Measurements from ENCODE around the gene TAF1. TPM values are rescaled to one million over a fixed set of nuclear protein-coding genes. Genes with fewer than 3 reads are reported as not detected.

The TAF1 gene
- total RNA-seq, 1 experiment from 2014 or later, result 38.3 TPM

GRCh38 chrX:71466979-71467523, 100.9 kb downstream of the TAF1 start:
- TF ChIP-seq CTCF (IDR thresholded peaks at IDR 0.05) (no peak), SIN3A (IDR thresholded peaks at IDR 0.05; ENCODE audit: borderline replicate concordance, insufficient read depth, low read depth, low read length) (no peak), REST (IDR thresholded peaks at IDR 0.05; ENCODE audit: insufficient read depth in 1 of 2, low read depth in 2 of 2, low read length in 1 of 2) (no peak), TCF7L2 (IDR thresholded peaks at IDR 0.05; ENCODE audit: low read depth, low read length) (no peak), POLR2AphosphoS5 (IDR thresholded peaks at IDR 0.05; ENCODE audit: low read depth, low read length) (no peak)
- Histone ChIP-seq H3K36me3 (ENCODE audit: control insufficient read depth, insufficient read depth, low read length) (peaks cover 18% of the 10 kb centered on the region), H3K9me3 (ENCODE audit: control insufficient read depth, insufficient read depth, low read depth, low read length) (no peaks in the 10 kb centered on the region), H3K4me1 (ENCODE audit: control insufficient read depth, insufficient read depth, low read length) (no peaks in the 10 kb centered on the region), H3K27ac (ENCODE audit: low read length) (no peak overlapping the region), H3K27me3 (ENCODE audit: control insufficient read depth, insufficient read depth, low read length) (no peaks in the 10 kb centered on the region), H3K4me3 (ENCODE audit: low read depth in 2 of 2, low read length in 2 of 2) (no peak overlapping the region)
- ChIA-PET CTCF (no interaction called here), POLR2A (no interaction called here)
- ATAC-seq (no peak), DNase-seq (ENCODE audit: low read depth, low spot score) (no peak)
- in situ Hi-C loops (cut with HindIII; ENCODE audit: low pct_unique_long_range_greater_than_20kb, low sequenced_read_pairs), result no loop called here
- intact Hi-C loops (cut with micrococcal nuclease; ENCODE audit: unreplicated experiment), result no loop called here
- BruUV-seq (replicated peaks), result no TSS peak

GRCh38 chrX:71475785-71476540, 109.8 kb downstream of the TAF1 start:
- ATAC-seq, result no peak
- no peaks in the 10 kb centered on the region for H3K9me3 ChIP-seq (ENCODE audit: control insufficient read depth, insufficient read depth, low read depth, low read length)
- no peaks in the 10 kb centered on the region for H3K27me3 ChIP-seq (ENCODE audit: control insufficient read depth, insufficient read depth, low read length)
- ChIA-PET POLR2A (no interaction called here), CTCF (no interaction called here)
- in situ Hi-C loops (cut with HindIII; ENCODE audit: low pct_unique_long_range_greater_than_20kb, low sequenced_read_pairs) (no loop called here), intact Hi-C loops (cut with micrococcal nuclease; ENCODE audit: unreplicated experiment) (no loop called here)
- DNase-seq (ENCODE audit: low read depth, low spot score), result no peak
- BruUV-seq (replicated peaks), result no TSS peak
- H3K36me3 ChIP-seq (ENCODE audit: control insufficient read depth, insufficient read depth, low read length), result no peaks in the 10 kb centered on the region
- H3K27ac ChIP-seq (ENCODE audit: low read length), result no peak overlapping the region
- H3K4me1 ChIP-seq (ENCODE audit: control insufficient read depth, insufficient read depth, low read length), result no peaks in the 10 kb centered on the region
- no peak for TF ChIP-seq TCF7L2 (IDR thresholded peaks at IDR 0.05; ENCODE audit: low read depth, low read length)
- no peak for TF ChIP-seq POLR2AphosphoS5 (IDR thresholded peaks at IDR 0.05; ENCODE audit: low read depth, low read length)
- TF ChIP-seq REST (IDR thresholded peaks at IDR 0.05; ENCODE audit: insufficient read depth in 1 of 2, low read depth in 2 of 2, low read length in 1 of 2), result no peak
- TF ChIP-seq SIN3A (IDR thresholded peaks at IDR 0.05; ENCODE audit: borderline replicate concordance, insufficient read depth, low read depth, low read length), result no peak
- TF ChIP-seq CTCF (IDR thresholded peaks at IDR 0.05), result no peak
- H3K4me3 ChIP-seq (ENCODE audit: low read depth in 2 of 2, low read length in 2 of 2), result no peak overlapping the region
